Right lobe of liver (tissue), 4 donors: Measurements from ENCODE around the gene BYSL.

Experiments
- CTCF ChIP-seq, 4 donors: fragments of 200-600 bp in 3 of 4; fragments of 450-650 bp in 1 of 4; IDR thresholded peaks; one replicate each; pipeline versions ENCODE4 v1.5.1 to v1.8.0; 2016 to 2022; ENCODE audit warnings: antibody characterized with exemption in 4 of 4, mild to moderate bottlenecking in 2 of 4
- POLR2A ChIP-seq: fragments of 450-650 bp; IDR thresholded peaks from one replicate; pipeline ENCODE4 v1.6.1; 2017; ENCODE audit warnings: antibody characterized with exemption, mild to moderate bottlenecking
- donor health status: DM: no; HTN: no; CAD: no.
- donor health status: DM: no; HTN: no; CAD: no.
- donor health status: DM: no; HTN: yes; CAD: no.

GRCh38 chr6:41966214-41966920 lies 45.1 kb downstream of the BYSL start:
- TF ChIP-seq CTCF (IDR thresholded peaks at IDR 0.05): no peak
- no peak for TF ChIP-seq POLR2A
